MM.1S (cell line): ENCODE data around the gene NOP56.

Experiments
- CTCF ChIP-seq: fragments of 300-600 bp; sonication (generic); IDR thresholded peaks from 2 replicates; pipeline ENCODE4 v1.5.1; 2016; ENCODE audit warnings: antibody characterized with exemption, low read length, mixed read lengths
- EZH2 ChIP-seq: fragments of 300-600 bp; sonication (generic); optimal IDR thresholded peaks from 2 replicates; pipeline ENCODE3; 2017; ENCODE audit warnings: low read depth, mild to moderate bottlenecking, antibody characterized with exemption, low read length, mixed read lengths

GRCh38 chr20:2618815-2619214 lies 33.6 kb upstream of the NOP56 start:
- TF ChIP-seq EZH2 (no peak), CTCF (no peak)
